ENCODE data around the gene BMPR1A. TPM values are rescaled to one million over a fixed set of nuclear protein-coding genes. Genes with fewer than 3 reads are reported as not detected.
A peak's percentile ranks its signal among the peaks of the same experiment; 100 is the strongest.
"Not testable (repeated sequence)": the region's sequence is repeated elsewhere in the genome, so short reads cannot be mapped to it uniquely, and the experiment has no call there.

The BMPR1A gene
- total RNA-seq, 2 donors from 2014 or later: 69.4 to 96.4 TPM

DNA sequence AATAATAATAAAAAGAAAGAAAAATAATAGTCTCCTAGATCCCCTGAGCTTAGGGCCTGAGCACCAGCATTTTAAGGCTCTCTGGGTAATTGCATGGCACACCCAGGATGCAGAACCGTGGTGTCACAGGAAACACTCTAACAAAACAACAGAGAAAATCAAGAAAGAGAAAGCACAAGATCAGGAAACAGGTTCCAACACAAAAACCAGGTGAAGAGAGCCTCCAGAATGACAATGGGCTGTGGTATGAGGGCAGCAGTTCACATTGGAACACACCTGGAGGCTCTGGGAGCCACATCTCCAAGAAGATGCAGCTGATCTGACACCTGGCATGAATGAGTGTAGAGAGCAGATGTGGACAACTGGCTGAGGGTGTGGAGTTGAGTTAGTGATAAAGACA lies 193.9 kb downstream of the BMPR1A start:
- peak; percentile 14 for DNase-seq
- Mint-ChIP-seq H3K9me3 (peaks cover 39% of the 10 kb centered on the region), H3K36me3 (ENCODE audit: low read depth) (peaks cover 12% of the 10 kb centered on the region), H3K4me1 (peaks cover 12% of the 10 kb centered on the region), H3K27me3 (ENCODE audit: insufficient read depth) (peaks cover 7% of the 10 kb centered on the region), H3K27ac (no peak overlapping the region), H3K4me3 (no peak overlapping the region)
- Histone ChIP-seq H3K9ac (ENCODE audit: extremely low read depth, low read length, poor library complexity, severe bottlenecking) (no peak overlapping the region), H3K27me3 (ENCODE audit: control insufficient read depth, insufficient read depth, low read length, poor library complexity, severe bottlenecking) (no peaks in the 10 kb centered on the region), H3K9me3 (ENCODE audit: control insufficient read depth, low read length) (peaks cover 23% of the 10 kb centered on the region), H3K27ac (ENCODE audit: low read depth, low read length) (no peak overlapping the region), H3K4me3 (ENCODE audit: low read length) (no peak overlapping the region), H3K36me3 (ENCODE audit: control insufficient read depth, insufficient read depth, low read length) (no peaks in the 10 kb centered on the region), H3K4me1 (ENCODE audit: control insufficient read depth, insufficient read depth, low read length) (peaks cover 10% of the 10 kb centered on the region)
- 75 to 89% methylated on average over 1 of the region's 1 CpG for WGBS, 2 experiments (ENCODE audit: insufficient coverage in 1 of 2, insufficient read length in 1 of 2)
- TF ChIP-seq CTCF (conservative IDR thresholded peaks at IDR 0.05): no peak

DNA sequence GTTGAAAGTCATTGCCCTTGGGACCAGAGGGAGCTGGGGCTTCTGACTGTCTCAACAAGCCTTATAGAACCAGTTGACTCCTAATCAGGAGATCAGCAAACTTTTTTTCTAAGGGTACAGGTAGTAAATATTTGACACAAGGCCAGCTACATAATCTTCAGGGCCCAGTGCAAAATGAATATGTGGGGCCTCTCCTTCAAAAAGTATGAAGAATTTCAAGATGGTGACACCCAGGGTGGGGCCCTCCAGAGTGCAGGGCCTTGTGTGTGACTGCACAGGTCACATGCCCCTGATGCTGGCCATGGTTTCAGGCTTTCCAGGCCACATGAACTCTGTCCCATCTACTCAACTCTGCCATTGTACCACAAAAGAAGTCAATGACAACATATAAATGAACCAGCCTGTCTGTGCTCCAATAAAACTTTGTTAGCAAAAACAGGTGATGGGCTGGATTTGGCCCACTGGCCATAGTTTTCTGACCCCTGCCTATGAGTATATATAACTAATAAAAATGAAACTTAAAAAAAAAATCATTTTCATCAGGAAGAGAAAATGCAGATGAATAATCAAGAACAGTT lies 194.9 kb downstream of the BMPR1A start:
- no peak overlapping the region for H3K27ac ChIP-seq (ENCODE audit: low read depth, low read length)
- no peak for DNase-seq
- no peak for TF ChIP-seq CTCF (conservative IDR thresholded peaks at IDR 0.05)
- peaks cover 39% of the 10 kb centered on the region for H3K9me3 Mint-ChIP-seq
- peaks cover 15% of the 10 kb centered on the region for H3K4me1 ChIP-seq (ENCODE audit: control insufficient read depth, insufficient read depth, low read length)
- peaks cover 23% of the 10 kb centered on the region for H3K9me3 ChIP-seq (ENCODE audit: control insufficient read depth, low read length)
- no peak overlapping the region for H3K4me3 ChIP-seq (ENCODE audit: low read length)
- H3K36me3 ChIP-seq (ENCODE audit: control insufficient read depth, insufficient read depth, low read length): no peaks in the 10 kb centered on the region
- H3K27me3 ChIP-seq (ENCODE audit: control insufficient read depth, insufficient read depth, low read length, poor library complexity, severe bottlenecking): no peaks in the 10 kb centered on the region
- no peak overlapping the region for H3K27ac Mint-ChIP-seq
- H3K9ac ChIP-seq (ENCODE audit: extremely low read depth, low read length, poor library complexity, severe bottlenecking): no peak overlapping the region
- no peak overlapping the region for H3K4me3 Mint-ChIP-seq
- H3K4me1 Mint-ChIP-seq: peaks cover 8% of the 10 kb centered on the region
- peaks cover 6% of the 10 kb centered on the region for H3K27me3 Mint-ChIP-seq (ENCODE audit: insufficient read depth)
- H3K36me3 Mint-ChIP-seq (ENCODE audit: low read depth): peaks cover 12% of the 10 kb centered on the region

DNA sequence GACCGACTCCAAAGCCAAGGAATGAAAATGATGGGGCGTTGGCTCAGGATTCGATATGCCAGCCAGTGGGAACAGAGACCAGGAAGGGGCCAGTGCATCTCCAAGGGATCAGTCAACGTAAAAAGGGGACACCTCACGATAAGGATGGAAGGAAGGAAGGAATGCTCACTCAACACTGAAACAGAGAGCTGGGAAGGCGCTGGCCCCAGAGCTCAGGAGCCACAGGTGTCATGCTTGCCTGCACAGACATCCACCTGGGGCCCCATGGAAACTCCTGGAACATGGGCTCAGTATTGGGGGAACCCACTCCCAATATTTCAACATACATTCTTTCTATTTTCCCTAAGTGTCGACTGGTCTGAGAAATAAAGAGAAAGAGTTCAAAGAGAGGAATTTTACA lies 195.7 kb downstream of the BMPR1A start:
- H3K9ac ChIP-seq (ENCODE audit: extremely low read depth, low read length, poor library complexity, severe bottlenecking): no peak overlapping the region
- H3K9me3 ChIP-seq (ENCODE audit: control insufficient read depth, low read length): peaks cover 23% of the 10 kb centered on the region
- peaks cover 15% of the 10 kb centered on the region for H3K4me1 ChIP-seq (ENCODE audit: control insufficient read depth, insufficient read depth, low read length)
- 93 to 98% methylated on average over 6 to 7 of the region's 7 CpGs for WGBS, 2 experiments (ENCODE audit: insufficient coverage in 1 of 2, insufficient read length in 1 of 2)
- no peak overlapping the region for H3K27ac Mint-ChIP-seq
- H3K4me1 Mint-ChIP-seq: peaks cover 8% of the 10 kb centered on the region
- no peak for DNase-seq
- H3K27me3 ChIP-seq (ENCODE audit: control insufficient read depth, insufficient read depth, low read length, poor library complexity, severe bottlenecking): no peaks in the 10 kb centered on the region
- peaks cover 39% of the 10 kb centered on the region for H3K9me3 Mint-ChIP-seq
- no peaks in the 10 kb centered on the region for H3K36me3 ChIP-seq (ENCODE audit: control insufficient read depth, insufficient read depth, low read length)
- peaks cover 2% of the 10 kb centered on the region for H3K27me3 Mint-ChIP-seq (ENCODE audit: insufficient read depth)
- peaks cover 12% of the 10 kb centered on the region for H3K36me3 Mint-ChIP-seq (ENCODE audit: low read depth)
- no peak overlapping the region for H3K27ac ChIP-seq (ENCODE audit: low read depth, low read length)
- no peak overlapping the region for H3K4me3 Mint-ChIP-seq
- no peak overlapping the region for H3K4me3 ChIP-seq (ENCODE audit: low read length)
- no peak for TF ChIP-seq CTCF (conservative IDR thresholded peaks at IDR 0.05)

GRCh38 chr10:86952697-86953096 lies 196.3 kb downstream of the BMPR1A start:
- not testable (repeated sequence) for H3K27ac ChIP-seq (ENCODE audit: low read depth, low read length); H3K4me3 Mint-ChIP-seq; H3K4me1 Mint-ChIP-seq; H3K27me3 ChIP-seq (ENCODE audit: control insufficient read depth, insufficient read depth, low read length, poor library complexity, severe bottlenecking); H3K9ac ChIP-seq (ENCODE audit: extremely low read depth, low read length, poor library complexity, severe bottlenecking); H3K27me3 Mint-ChIP-seq (ENCODE audit: insufficient read depth); H3K36me3 ChIP-seq (ENCODE audit: control insufficient read depth, insufficient read depth, low read length); H3K4me3 ChIP-seq (ENCODE audit: low read length); H3K27ac Mint-ChIP-seq
- Mint-ChIP-seq H3K36me3 (ENCODE audit: low read depth) (peaks cover 12% of the 10 kb centered on the region), H3K9me3 (peaks cover 39% of the 10 kb centered on the region)
- peak; percentile 64 for DNase-seq
- 92 to 100% methylated on average over 5 to 10 of the region's 10 CpGs for WGBS, 2 experiments (ENCODE audit: insufficient coverage in 1 of 2, insufficient read length in 1 of 2)
- peaks cover 15% of the 10 kb centered on the region for H3K4me1 ChIP-seq (ENCODE audit: control insufficient read depth, insufficient read depth, low read length)
- peaks cover 23% of the 10 kb centered on the region for H3K9me3 ChIP-seq (ENCODE audit: control insufficient read depth, low read length)
